Loucy (cell line): ENCODE data around the gene RNU11.

Experiments
- H2AFZ ChIP-seq: fragments of 200-600 bp; sonication (generic); 2 replicates; pipeline ENCODE4 v1.6.0; 2016; ENCODE audit warnings: antibody characterized with exemption, mild to moderate bottlenecking, low read length, moderate library complexity
- H3F3A ChIP-seq: fragments of 200-600 bp; 2 replicates; pipeline ENCODE4 v1.6.0; 2016; ENCODE audit warnings: antibody characterized with exemption, low read depth, mild to moderate bottlenecking
- H3K27me3 ChIP-seq: fragments of 200-600 bp; sonication (generic); 2 replicates; pipeline ENCODE4 v1.6.1; 2014; ENCODE audit warnings: low read length, mild to moderate bottlenecking; ENCODE audit not compliant: insufficient read depth, poor library complexity, severe bottlenecking
- H3K36me3 ChIP-seq: fragments of 200-600 bp; sonication (generic); 2 replicates; pipeline ENCODE4 v1.6.1; 2016; ENCODE audit warnings: low read length; ENCODE audit not compliant: insufficient read depth
- H3K4me1 ChIP-seq: fragments of 200-600 bp; sonication (generic); 2 replicates; pipeline ENCODE4 v1.5.1; 2014; ENCODE audit warnings: low read length, mild to moderate bottlenecking; ENCODE audit not compliant: insufficient read depth, poor library complexity, severe bottlenecking
- H3K4me2 ChIP-seq: fragments of 200-600 bp; sonication (generic); 2 replicates; pipeline ENCODE4 v1.6.0; 2014; ENCODE audit warnings: antibody characterized with exemption, low read length, low read depth, mild to moderate bottlenecking; ENCODE audit not compliant: poor library complexity, severe bottlenecking
- H3K4me3 ChIP-seq: fragments of 200-600 bp; sonication (generic); 2 replicates; pipeline ENCODE4 v1.5.1; 2014; ENCODE audit warnings: low read length, mild to moderate bottlenecking, mixed read lengths; ENCODE audit not compliant: poor library complexity, severe bottlenecking
- H3K79me2 ChIP-seq: fragments of 200-600 bp; sonication (generic); 2 replicates; pipeline ENCODE4 v1.6.1; 2014; ENCODE audit warnings: low read length; ENCODE audit not compliant: insufficient read depth
- H3K9ac ChIP-seq: fragments of 200-600 bp; sonication (generic); 2 replicates; pipeline ENCODE4 v1.6.0; 2014; ENCODE audit warnings: mild to moderate bottlenecking, low read depth, low read length, moderate library complexity; ENCODE audit not compliant: poor library complexity, severe bottlenecking
- H3K9me2 ChIP-seq: fragments of 200-600 bp; sonication (generic); replicated peaks from 2 replicates; pipeline ENCODE4 v1.6.1; 2016; ENCODE audit warnings: low read depth, low read length, mixed read lengths
- H3K9me3 ChIP-seq: fragments of 200-600 bp; sonication (generic); 2 replicates; pipeline ENCODE4 v1.6.1; 2014; ENCODE audit warnings: mild to moderate bottlenecking, antibody characterized with exemption, low read length, low read depth; ENCODE audit not compliant: insufficient read depth
- H4K20me1 ChIP-seq: fragments of 200-600 bp; sonication (generic); 2 replicates; pipeline ENCODE4 v1.6.0; 2014; ENCODE audit warnings: antibody characterized with exemption, low read length, mild to moderate bottlenecking; ENCODE audit not compliant: insufficient read depth, poor library complexity, severe bottlenecking
- EZH2phosphoT487 ChIP-seq: fragments of 200-600 bp; IDR thresholded peaks from 2 replicates; pipeline ENCODE4 v1.6.1; 2018; ENCODE audit warnings: antibody characterized with exemption, mild to moderate bottlenecking, moderate library complexity, borderline replicate concordance
- TF ChIP-seq, protein P1 (sequence below): fragments of 200-600 bp; sonication (generic); conservative IDR thresholded peaks from 2 replicates; pipeline ENCODE4 v1.5.1; 2014; ENCODE audit warnings: mild to moderate bottlenecking, antibody characterized with exemption, low read length

The RNU11 gene

DNA sequence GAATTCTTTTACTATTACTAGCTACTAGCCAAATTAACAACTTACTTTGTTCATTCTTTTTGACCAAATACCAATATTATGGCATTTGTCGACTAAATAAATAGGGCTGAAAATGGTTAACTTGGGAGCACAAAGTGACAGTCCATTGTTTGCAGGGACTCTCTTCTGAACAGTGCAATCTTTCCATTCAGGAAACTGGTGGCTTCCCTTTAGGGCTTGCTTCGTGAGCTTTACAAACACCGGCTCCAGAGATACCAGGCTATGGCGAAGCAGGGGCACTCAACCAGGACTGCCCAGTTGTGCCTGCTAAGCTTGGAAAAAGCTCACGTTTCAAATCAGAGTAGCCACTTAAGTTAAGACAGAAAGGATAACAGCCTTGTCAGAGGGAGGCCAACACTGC is 44.0 kb upstream of the RNU11 start:
- Histone ChIP-seq H3K27me3 (no peaks in the 10 kb centered on the region), H3K4me1 (no peaks in the 10 kb centered on the region), H3K9me2 (no peaks in the 10 kb centered on the region), H3K79me2 (no peaks in the 10 kb centered on the region), H3K4me3 (no peak overlapping the region), H3K9ac (no peak overlapping the region), H3K36me3 (no peaks in the 10 kb centered on the region), H3K4me2 (no peak overlapping the region), H4K20me1 (no peaks in the 10 kb centered on the region), H2AFZ (no peak overlapping the region), H3K9me3 (no peaks in the 10 kb centered on the region), H3F3A (no peaks in the 10 kb centered on the region)
- TF ChIP-seq, protein P1, sequence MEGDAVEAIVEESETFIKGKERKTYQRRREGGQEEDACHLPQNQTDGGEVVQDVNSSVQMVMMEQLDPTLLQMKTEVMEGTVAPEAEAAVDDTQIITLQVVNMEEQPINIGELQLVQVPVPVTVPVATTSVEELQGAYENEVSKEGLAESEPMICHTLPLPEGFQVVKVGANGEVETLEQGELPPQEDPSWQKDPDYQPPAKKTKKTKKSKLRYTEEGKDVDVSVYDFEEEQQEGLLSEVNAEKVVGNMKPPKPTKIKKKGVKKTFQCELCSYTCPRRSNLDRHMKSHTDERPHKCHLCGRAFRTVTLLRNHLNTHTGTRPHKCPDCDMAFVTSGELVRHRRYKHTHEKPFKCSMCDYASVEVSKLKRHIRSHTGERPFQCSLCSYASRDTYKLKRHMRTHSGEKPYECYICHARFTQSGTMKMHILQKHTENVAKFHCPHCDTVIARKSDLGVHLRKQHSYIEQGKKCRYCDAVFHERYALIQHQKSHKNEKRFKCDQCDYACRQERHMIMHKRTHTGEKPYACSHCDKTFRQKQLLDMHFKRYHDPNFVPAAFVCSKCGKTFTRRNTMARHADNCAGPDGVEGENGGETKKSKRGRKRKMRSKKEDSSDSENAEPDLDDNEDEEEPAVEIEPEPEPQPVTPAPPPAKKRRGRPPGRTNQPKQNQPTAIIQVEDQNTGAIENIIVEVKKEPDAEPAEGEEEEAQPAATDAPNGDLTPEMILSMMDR: no peak
- TF ChIP-seq EZH2phosphoT487: no peak

DNA sequence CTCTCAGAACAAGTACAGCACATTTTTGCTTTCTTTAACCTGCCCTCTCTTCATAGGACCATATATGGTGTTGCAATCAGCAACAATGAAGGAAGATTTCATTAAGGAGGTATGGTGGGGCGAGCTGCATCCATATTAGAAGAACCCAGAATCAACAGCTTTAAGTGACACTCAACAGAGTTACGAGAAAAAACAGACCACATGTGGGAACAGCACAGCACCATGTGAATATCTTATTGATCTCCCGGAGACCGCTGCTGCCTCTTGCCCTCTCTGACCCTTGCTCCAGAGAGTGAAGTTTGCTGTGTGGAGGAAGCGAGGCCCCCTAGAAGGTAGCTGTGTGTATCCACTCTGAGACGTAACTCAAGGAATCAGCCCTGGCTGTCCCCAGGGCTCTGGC is 43.4 kb upstream of the RNU11 start:
- H4K20me1 ChIP-seq: no peaks in the 10 kb centered on the region
- H3K4me1 ChIP-seq: no peaks in the 10 kb centered on the region
- no peaks in the 10 kb centered on the region for H3F3A ChIP-seq
- no peak overlapping the region for H3K4me2 ChIP-seq
- no peak overlapping the region for H2AFZ ChIP-seq
- H3K27me3 ChIP-seq: no peaks in the 10 kb centered on the region
- H3K4me3 ChIP-seq: no peak overlapping the region
- no peak overlapping the region for H3K9ac ChIP-seq
- no peak for TF ChIP-seq EZH2phosphoT487
- TF ChIP-seq, protein P1: no peak
- H3K9me3 ChIP-seq: no peaks in the 10 kb centered on the region
- H3K79me2 ChIP-seq: no peaks in the 10 kb centered on the region
- H3K9me2 ChIP-seq: no peaks in the 10 kb centered on the region
- no peaks in the 10 kb centered on the region for H3K36me3 ChIP-seq

DNA sequence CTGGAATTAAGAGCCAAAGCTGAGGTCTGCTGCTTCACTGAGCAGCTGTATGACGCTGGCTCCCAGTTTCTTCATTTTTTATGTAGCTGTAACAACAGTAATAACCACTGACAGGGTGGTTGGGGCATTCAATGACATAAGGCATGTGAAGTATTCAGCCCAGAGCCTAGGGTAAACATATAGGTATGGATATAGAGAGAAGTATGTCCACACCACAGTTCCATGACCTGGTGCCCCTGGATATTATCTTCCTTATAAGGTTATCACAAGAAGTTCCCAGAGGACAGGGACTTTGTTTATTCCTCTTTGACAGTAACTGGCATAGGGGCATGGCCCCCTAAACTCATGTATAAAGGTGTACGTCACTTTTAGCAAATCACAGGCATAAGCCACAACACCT is 41.6 kb upstream of the RNU11 start:
- Histone ChIP-seq H3K4me1 (no peaks in the 10 kb centered on the region), H4K20me1 (no peaks in the 10 kb centered on the region), H3F3A (no peaks in the 10 kb centered on the region), H3K79me2 (no peaks in the 10 kb centered on the region), H2AFZ (no peak overlapping the region), H3K27me3 (no peaks in the 10 kb centered on the region), H3K36me3 (no peaks in the 10 kb centered on the region), H3K4me3 (no peak overlapping the region), H3K9me3 (no peaks in the 10 kb centered on the region), H3K9ac (no peak overlapping the region), H3K9me2 (no peaks in the 10 kb centered on the region), H3K4me2 (no peak overlapping the region)
- no peak for TF ChIP-seq EZH2phosphoT487
- TF ChIP-seq, protein P1: no peak
